Measurements from ENCODE around the gene CHMP3. TPM values are rescaled to one million over a fixed set of nuclear protein-coding genes. Genes with fewer than 3 reads are reported as not detected.

The CHMP3 gene
- total RNA-seq, 1 donor = 76.0 TPM

DNA sequence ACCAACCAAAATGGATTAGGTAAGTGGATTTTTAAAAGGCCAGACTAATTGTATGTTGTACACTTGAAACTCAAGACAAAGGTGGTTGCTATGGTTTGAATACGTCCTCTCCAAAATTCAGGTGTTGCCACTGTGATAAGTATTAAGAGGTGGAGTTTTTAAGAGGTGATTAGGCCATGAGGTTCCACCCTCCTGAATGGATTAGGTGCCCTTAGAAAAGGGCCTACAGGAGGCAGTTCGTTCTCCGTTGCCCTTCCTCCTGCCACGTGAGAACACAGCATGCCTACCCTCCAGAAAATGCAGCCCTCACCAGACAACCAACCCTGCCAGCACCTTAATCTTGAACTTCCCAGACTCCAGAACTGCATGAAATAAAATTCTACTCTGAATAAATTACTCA is 51.2 kb downstream of the CHMP3 start:
- peaks cover 2% of the 10 kb centered on the region for H4K20me1 ChIP-seq (ENCODE audit: insufficient read depth, low read length)
- peaks cover 11% of the 10 kb centered on the region for H3K36me3 ChIP-seq (ENCODE audit: insufficient read depth, low read length)
- H3K27ac ChIP-seq (ENCODE audit: low read depth, low read length) = no peak overlapping the region
- no peaks in the 10 kb centered on the region for H3K79me2 ChIP-seq (ENCODE audit: insufficient read depth, low read length)
- H3K27me3 ChIP-seq (ENCODE audit: insufficient read depth, low read length) = no peaks in the 10 kb centered on the region
- no peak overlapping the region for H3K4me3 ChIP-seq (ENCODE audit: insufficient read depth, low read length)
- H2AFZ ChIP-seq (ENCODE audit: low read length) = no peak overlapping the region
- no peak overlapping the region for H3K4me2 ChIP-seq (ENCODE audit: insufficient read depth, low read length)
- DNase-seq (ENCODE audit: insufficient read length, low spot score, missing footprints) = no peak
- no peaks in the 10 kb centered on the region for H3K4me1 ChIP-seq (ENCODE audit: insufficient read depth, low read length)
- TF ChIP-seq CTCF (IDR thresholded peaks at IDR 0.05; ENCODE audit: extremely low read depth, low read depth, low read length) = no peak
- H3K9me3 ChIP-seq (ENCODE audit: low read depth, low read length) = no peaks in the 10 kb centered on the region

GRCh38 chr2:86510436-86510933 is 52.8 kb downstream of the CHMP3 start:
- DNase-seq (ENCODE audit: insufficient read length, low spot score, missing footprints) = no peak
- peaks cover 2% of the 10 kb centered on the region for H4K20me1 ChIP-seq (ENCODE audit: insufficient read depth, low read length)
- H3K27ac ChIP-seq (ENCODE audit: low read depth, low read length) = no peak overlapping the region
- no peak overlapping the region for H3K4me2 ChIP-seq (ENCODE audit: insufficient read depth, low read length)
- no peaks in the 10 kb centered on the region for H3K9me3 ChIP-seq (ENCODE audit: low read depth, low read length)
- no peaks in the 10 kb centered on the region for H3K4me1 ChIP-seq (ENCODE audit: insufficient read depth, low read length)
- no peaks in the 10 kb centered on the region for H3K27me3 ChIP-seq (ENCODE audit: insufficient read depth, low read length)
- no peak for TF ChIP-seq CTCF (IDR thresholded peaks at IDR 0.05; ENCODE audit: extremely low read depth, low read depth, low read length)
- H3K79me2 ChIP-seq (ENCODE audit: insufficient read depth, low read length) = no peaks in the 10 kb centered on the region
- peaks cover 15% of the 10 kb centered on the region for H3K36me3 ChIP-seq (ENCODE audit: insufficient read depth, low read length)
- no peak overlapping the region for H2AFZ ChIP-seq (ENCODE audit: low read length)
- H3K4me3 ChIP-seq (ENCODE audit: insufficient read depth, low read length) = no peak overlapping the region

GRCh38 chr2:86507600-86507999 is 55.6 kb downstream of the CHMP3 start:
- no peak for DNase-seq (ENCODE audit: insufficient read length, low spot score, missing footprints)
- Histone ChIP-seq H3K9me3 (ENCODE audit: low read depth, low read length) (no peaks in the 10 kb centered on the region), H3K4me1 (ENCODE audit: insufficient read depth, low read length) (no peaks in the 10 kb centered on the region), H3K36me3 (ENCODE audit: insufficient read depth, low read length) (peaks cover 24% of the 10 kb centered on the region), H3K27me3 (ENCODE audit: insufficient read depth, low read length) (no peaks in the 10 kb centered on the region), H3K4me2 (ENCODE audit: insufficient read depth, low read length) (no peak overlapping the region), H4K20me1 (ENCODE audit: insufficient read depth, low read length) (peaks cover 2% of the 10 kb centered on the region), H3K4me3 (ENCODE audit: insufficient read depth, low read length) (no peak overlapping the region), H2AFZ (ENCODE audit: low read length) (no peak overlapping the region), H3K27ac (ENCODE audit: low read depth, low read length) (no peak overlapping the region), H3K79me2 (ENCODE audit: insufficient read depth, low read length) (no peaks in the 10 kb centered on the region)
- TF ChIP-seq CTCF (IDR thresholded peaks at IDR 0.05; ENCODE audit: extremely low read depth, low read depth, low read length) = no peak

GRCh38 chr2:86500325-86501083 is 62.7 kb downstream of the CHMP3 start:
- H3K27me3 ChIP-seq (ENCODE audit: insufficient read depth, low read length) = no peaks in the 10 kb centered on the region
- peaks cover 41% of the 10 kb centered on the region for H3K36me3 ChIP-seq (ENCODE audit: insufficient read depth, low read length)
- no peaks in the 10 kb centered on the region for H3K4me1 ChIP-seq (ENCODE audit: insufficient read depth, low read length)
- DNase-seq (ENCODE audit: insufficient read length, low spot score, missing footprints) = no peak
- no peak overlapping the region for H3K4me2 ChIP-seq (ENCODE audit: insufficient read depth, low read length)
- H3K4me3 ChIP-seq (ENCODE audit: insufficient read depth, low read length) = no peak overlapping the region
- no peak overlapping the region for H3K27ac ChIP-seq (ENCODE audit: low read depth, low read length)
- peaks cover 3% of the 10 kb centered on the region for H3K9me3 ChIP-seq (ENCODE audit: low read depth, low read length)
- H2AFZ ChIP-seq (ENCODE audit: low read length) = no peak overlapping the region
- H3K79me2 ChIP-seq (ENCODE audit: insufficient read depth, low read length) = no peaks in the 10 kb centered on the region
- no peaks in the 10 kb centered on the region for H4K20me1 ChIP-seq (ENCODE audit: insufficient read depth, low read length)
- TF ChIP-seq CTCF (IDR thresholded peaks at IDR 0.05; ENCODE audit: extremely low read depth, low read depth, low read length) = no peak

All from osteoblast (primary cell).